A549 (cell line): Measurements from ENCODE around the gene PHF24.
"Not testable (repeated sequence)": the region's sequence is repeated elsewhere in the genome, so short reads cannot be mapped to it uniquely, and the experiment has no call there.

ENCODE experiments used
- CHD4 ChIP-seq: fragments of 200-600 bp; sonication (generic); IDR thresholded peaks from 2 replicates; pipeline ENCODE4 v1.6.1; 2016; ENCODE audit warnings: antibody characterized with exemption, mild to moderate bottlenecking, borderline replicate concordance
- CTCF ChIP-seq: fragments of >200 bp; sonication (Bioruptor Twin); formaldehyde crosslinking; IDR thresholded peaks from 3 replicates; pipeline ENCODE4 v1.5.1; 2016
- FOXS1 ChIP-seq: fragments of 250-450 bp; sonication (Bioruptor Pico); IDR thresholded peaks from 2 replicates; pipeline ENCODE4 v1.5.0; 2020; ENCODE audit warnings: mild to moderate bottlenecking, moderate library complexity
- MAFK ChIP-seq: fragments of 450-650 bp; IDR thresholded peaks from 2 replicates; pipeline ENCODE4 v1.6.1; 2014; ENCODE audit not compliant: partially characterized antibody
- MAX ChIP-seq: IDR thresholded peaks from 2 replicates; pipeline ENCODE4 v1.6.1; 2012
- RAD21 ChIP-seq, 2 experiments: fragments of >200 bp in 1 of 2; sonication (Bioruptor Twin) in 1 of 2; formaldehyde crosslinking in 1 of 2; IDR thresholded peaks in 1 of 2; conservative IDR thresholded peaks in 1 of 2; 2 replicates in 1 of 2; 3 replicates in 1 of 2; pipeline ENCODE4 v1.6.1; 2012 to 2018; ENCODE audit warnings: inconsistent platforms in 1 of 2
- REST ChIP-seq: fragments of 200-600 bp; sonication (generic); IDR thresholded peaks from 2 replicates; pipeline ENCODE4 v1.6.1; 2016; ENCODE audit warnings: antibody characterized with exemption, mild to moderate bottlenecking, moderate library complexity

- not testable (repeated sequence) for TF ChIP-seq CHD4; REST; FOXS1 (CRISPR knock-in tag); CTCF; MAFK; MAX; RAD21 (conservative IDR thresholded peaks at IDR 0.05 in 1 of 2, IDR thresholded peaks at IDR 0.05 in 1 of 2)
These were observed 2.0 kb upstream of the PHF24 start for GRCh38 chr9:34956066-34956465.
